OCI-LY3 (cell line): ENCODE results near the gene SPEM2.

Experiments used
- H2AFZ ChIP-seq: fragments of 200-600, 300-600 bp; shearing (Covaris generic); 2 replicates; pipeline ENCODE4 v1.6.0; 2014; ENCODE audit warnings: antibody characterized with exemption, low read depth, low read length
- H3K27ac ChIP-seq: fragments of 200-600, 300-600 bp; sonication (generic); 2 replicates; pipeline ENCODE4 v1.5.1; 2014; ENCODE audit warnings: mild to moderate bottlenecking, low read length, moderate library complexity, mixed read lengths
- H3K27me3 ChIP-seq: fragments of 200-600, 300-600 bp; sonication (generic); 2 replicates; pipeline ENCODE4 v1.6.1; 2014; ENCODE audit warnings: low read depth, low read length, mixed read lengths
- H3K36me3 ChIP-seq: fragments of 200-600, 300-600 bp; sonication (generic); replicated peaks from 2 replicates; pipeline ENCODE3; 2014; ENCODE audit warnings: low read depth, low read length, mixed read lengths
- H3K4me1 ChIP-seq: fragments of 300-600, 200-600 bp; sonication (generic); 2 replicates; pipeline ENCODE4 v1.6.1; 2014; ENCODE audit warnings: low read length, mixed read lengths
- H3K4me2 ChIP-seq: fragments of 200-600, 300-600 bp; sonication (generic); 2 replicates; pipeline ENCODE4 v1.6.1; 2014; ENCODE audit warnings: low read length, mixed read lengths
- H3K4me3 ChIP-seq: fragments of 300-600, 200-600 bp; sonication (generic); 2 replicates; pipeline ENCODE4 v1.5.1; 2014; ENCODE audit warnings: antibody characterized with exemption, mild to moderate bottlenecking, low read length, moderate library complexity
- H3K79me2 ChIP-seq: fragments of 300-600, 200-600 bp; shearing (Covaris generic); 2 replicates; pipeline ENCODE4 v1.6.1; 2014; ENCODE audit warnings: mild to moderate bottlenecking, low read length, mixed read lengths
- H3K9ac ChIP-seq: fragments of 300-600, 200-600 bp; shearing (Covaris generic); 2 replicates; pipeline ENCODE4 v1.6.0; 2014; ENCODE audit warnings: mild to moderate bottlenecking, low read length, moderate library complexity
- H3K9me3 ChIP-seq: fragments of 200-600, 300-600 bp; shearing (Covaris generic); 2 replicates; pipeline ENCODE4 v1.6.1; 2014; ENCODE audit warnings: low read length, mixed read lengths; ENCODE audit not compliant: insufficient read depth
- H4K20me1 ChIP-seq: fragments of 200-600, 300-600 bp; sonication (generic); 2 replicates; pipeline ENCODE4 v1.6.1; 2016; ENCODE audit warnings: low read length, mixed read lengths; ENCODE audit not compliant: insufficient read depth
- CTCF ChIP-seq: fragments of 200-600, 300-600 bp; sonication (generic); IDR thresholded peaks from 2 replicates; pipeline ENCODE4 v1.5.1; 2014; ENCODE audit warnings: antibody characterized with exemption, low read length, low read depth
- EZH2phosphoT487 ChIP-seq: fragments of 200-600 bp; shearing (Covaris generic); IDR thresholded peaks from 2 replicates; pipeline ENCODE4 v1.6.1; 2018; ENCODE audit warnings: antibody characterized with exemption, mixed run types, low read depth

SPEM2 gene

GRCh38 chr17:7432296-7432695 lies 6.9 kb downstream of the SPEM2 start:
- TF ChIP-seq CTCF (no peak), EZH2phosphoT487 (no peak)
- no peaks in the 10 kb centered on the region for H4K20me1 ChIP-seq
- H3K27ac ChIP-seq, result no peak overlapping the region
- H3K9me3 ChIP-seq, result no peaks in the 10 kb centered on the region
- H3K4me2 ChIP-seq, result no peak overlapping the region
- no peaks in the 10 kb centered on the region for H3K79me2 ChIP-seq
- no peaks in the 10 kb centered on the region for H3K36me3 ChIP-seq
- no peak overlapping the region for H3K9ac ChIP-seq
- peaks cover 5% of the 10 kb centered on the region for H3K4me1 ChIP-seq
- no peak overlapping the region for H3K4me3 ChIP-seq
- H2AFZ ChIP-seq, result no peak overlapping the region
- H3K27me3 ChIP-seq, result no peaks in the 10 kb centered on the region

- Histone ChIP-seq H3K79me2 (no peaks in the 10 kb centered on the region), H3K36me3 (no peaks in the 10 kb centered on the region), H3K4me3 (peak overlapping the region; percentile 83), H3K9me3 (no peaks in the 10 kb centered on the region), H3K4me1 (peaks cover 12% of the 10 kb centered on the region), H3K27ac (peak overlapping the region; percentile 44), H4K20me1 (no peaks in the 10 kb centered on the region), H3K27me3 (0 out of 2 replicates have a peak, but pooled peaks cover 3% of the 10 kb centered on the region), H2AFZ (0 out of 2 replicates have a peak overlapping the region, but pooled peaks have one; percentile 47), H3K4me2 (peak overlapping the region; percentile 84), H3K9ac (peak overlapping the region; percentile 63)
- TF ChIP-seq EZH2phosphoT487 (no peak), CTCF (no peak)
These were observed 10.5 kb downstream of the SPEM2 start for GRCh38 chr17:7435676-7436555.

- no peaks in the 10 kb centered on the region for H4K20me1 ChIP-seq
- no peaks in the 10 kb centered on the region for H3K36me3 ChIP-seq
- H3K4me1 ChIP-seq, result peaks cover 12% of the 10 kb centered on the region
- no peak overlapping the region for H2AFZ ChIP-seq
- 0 out of 2 replicates have a peak, but pooled peaks cover 3% of the 10 kb centered on the region for H3K27me3 ChIP-seq
- H3K9ac ChIP-seq, result no peak overlapping the region
- no peaks in the 10 kb centered on the region for H3K9me3 ChIP-seq
- H3K27ac ChIP-seq, result no peak overlapping the region
- H3K4me3 ChIP-seq, result no peak overlapping the region
- H3K4me2 ChIP-seq, result peak overlapping the region; percentile 84
- TF ChIP-seq CTCF (no peak), EZH2phosphoT487 (no peak)
- H3K79me2 ChIP-seq, result no peaks in the 10 kb centered on the region
These were observed 11.3 kb downstream of the SPEM2 start for GRCh38 chr17:7436556-7437368.

GRCh38 chr17:7437369-7437863 lies 12.0 kb downstream of the SPEM2 start:
- Histone ChIP-seq H3K9me3 (no peaks in the 10 kb centered on the region), H2AFZ (no peak overlapping the region), H3K4me3 (no peak overlapping the region), H3K9ac (no peak overlapping the region), H3K27ac (no peak overlapping the region), H3K4me1 (peaks cover 12% of the 10 kb centered on the region), H3K27me3 (0 out of 2 replicates have a peak, but pooled peaks cover 3% of the 10 kb centered on the region), H4K20me1 (no peaks in the 10 kb centered on the region), H3K4me2 (no peak overlapping the region), H3K79me2 (no peaks in the 10 kb centered on the region), H3K36me3 (no peaks in the 10 kb centered on the region)
- TF ChIP-seq EZH2phosphoT487 (no peak), CTCF (no peak)
